Hepatocyte (in vitro differentiated cells): ENCODE measurements around the gene ZMYND19.
"Not testable (repeated sequence)": the region's sequence is repeated elsewhere in the genome, so short reads cannot be mapped to it uniquely, and the experiment has no call there.

ENCODE experiments used
- EZH2 ChIP-seq: fragments of 200-600 bp; sonication (generic); IDR thresholded peaks from 2 replicates; pipeline ENCODE4 v1.6.1; 2016; ENCODE audit warnings: antibody characterized with exemption, mild to moderate bottlenecking, borderline replicate concordance
- TF ChIP-seq, protein P1 (sequence below): fragments of 200-600 bp; sonication (generic); IDR thresholded peaks from 2 replicates; pipeline ENCODE4 v1.5.1; 2016; ENCODE audit warnings: antibody characterized with exemption, mild to moderate bottlenecking; ENCODE audit not compliant: poor library complexity

DNA sequence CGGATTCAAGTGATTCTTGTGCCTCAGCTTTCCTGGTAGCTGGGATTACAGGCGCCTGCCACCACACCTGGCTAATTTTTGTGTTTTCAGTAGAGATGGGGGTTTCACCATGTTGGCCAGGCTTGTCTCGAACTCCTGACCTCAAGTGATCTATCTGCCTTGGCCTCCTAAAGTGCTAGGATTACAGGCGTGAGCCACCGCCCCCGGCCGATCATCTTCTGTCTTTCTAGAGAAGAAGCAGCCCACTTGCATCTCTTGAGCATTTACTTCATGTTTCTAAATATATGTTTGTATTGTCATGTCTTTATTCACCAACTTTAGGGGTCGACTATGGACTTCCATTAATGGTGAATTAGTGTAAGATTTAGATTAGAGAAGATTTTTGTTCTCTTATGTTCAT is 31.9 kb upstream of the ZMYND19 start:
- TF ChIP-seq, protein P1, sequence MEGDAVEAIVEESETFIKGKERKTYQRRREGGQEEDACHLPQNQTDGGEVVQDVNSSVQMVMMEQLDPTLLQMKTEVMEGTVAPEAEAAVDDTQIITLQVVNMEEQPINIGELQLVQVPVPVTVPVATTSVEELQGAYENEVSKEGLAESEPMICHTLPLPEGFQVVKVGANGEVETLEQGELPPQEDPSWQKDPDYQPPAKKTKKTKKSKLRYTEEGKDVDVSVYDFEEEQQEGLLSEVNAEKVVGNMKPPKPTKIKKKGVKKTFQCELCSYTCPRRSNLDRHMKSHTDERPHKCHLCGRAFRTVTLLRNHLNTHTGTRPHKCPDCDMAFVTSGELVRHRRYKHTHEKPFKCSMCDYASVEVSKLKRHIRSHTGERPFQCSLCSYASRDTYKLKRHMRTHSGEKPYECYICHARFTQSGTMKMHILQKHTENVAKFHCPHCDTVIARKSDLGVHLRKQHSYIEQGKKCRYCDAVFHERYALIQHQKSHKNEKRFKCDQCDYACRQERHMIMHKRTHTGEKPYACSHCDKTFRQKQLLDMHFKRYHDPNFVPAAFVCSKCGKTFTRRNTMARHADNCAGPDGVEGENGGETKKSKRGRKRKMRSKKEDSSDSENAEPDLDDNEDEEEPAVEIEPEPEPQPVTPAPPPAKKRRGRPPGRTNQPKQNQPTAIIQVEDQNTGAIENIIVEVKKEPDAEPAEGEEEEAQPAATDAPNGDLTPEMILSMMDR: not testable (repeated sequence)
- TF ChIP-seq EZH2: not testable (repeated sequence)
